Spleen (tissue), 11 donors: Measurements from ENCODE around the gene VKORC1L1. TPM values are rescaled to one million over a fixed set of nuclear protein-coding genes. Genes with fewer than 3 reads are reported as not detected.
A peak's percentile ranks its signal among the peaks of the same experiment; 100 is the strongest.
"Not testable (repeated sequence)": the region's sequence is repeated elsewhere in the genome, so short reads cannot be mapped to it uniquely, and the experiment has no call there.

Experiments used
- DNase-seq: peaks from one replicate; pipeline ENCODE4 v3.0.0-alpha.2; 2020
- H3K27ac ChIP-seq, 8 donors: fragments of 200-600 bp; sonication (generic) in 7 of 8; 1 replicate in 4 of 8; 2 replicates in 4 of 8; pipeline versions ENCODE4 v1.5.0 to v1.8.0; 2016 to 2021; ENCODE audit warnings: inconsistent platforms in 4 of 8, mild to moderate bottlenecking in 4 of 8, moderate library complexity in 1 of 8
- H3K27me3 ChIP-seq, 7 donors: fragments of 200-600 bp; sonication (generic) in 6 of 7; replicated peaks in 1 of 7; 1 replicate in 4 of 7; 2 replicates in 3 of 7; pipeline versions ENCODE4 v1.5.0 to v1.8.0; 2016 to 2021; ENCODE audit warnings: inconsistent platforms in 3 of 7, mild to moderate bottlenecking in 1 of 7
- H3K36me3 ChIP-seq, 6 donors: fragments of 200-600 bp; sonication (generic) in 5 of 6; 1 replicate in 4 of 6; 2 replicates in 2 of 6; pipeline versions ENCODE4 v1.5.0 to v1.8.0; 2016 to 2021; ENCODE audit warnings: inconsistent platforms in 2 of 6
- H3K4me1 ChIP-seq, 6 donors: fragments of 200-600 bp; sonication (generic) in 5 of 6; 1 replicate in 3 of 6; 2 replicates in 3 of 6; pipeline versions ENCODE4 v1.5.0 to v1.8.0; 2016 to 2021; ENCODE audit warnings: inconsistent platforms in 3 of 6
- H3K4me3 ChIP-seq, 8 donors: fragments of 200-600 bp; sonication (generic) in 7 of 8; 1 replicate in 4 of 8; 2 replicates in 4 of 8; pipeline versions ENCODE4 v1.5.0 to v1.8.0; 2016 to 2021; ENCODE audit warnings: inconsistent platforms in 4 of 8, mild to moderate bottlenecking in 4 of 8, moderate library complexity in 2 of 8
- H3K9me3 ChIP-seq, 8 donors: fragments of 200-600 bp; sonication (generic) in 7 of 8; 1 replicate in 4 of 8; 2 replicates in 4 of 8; pipeline versions ENCODE4 v1.5.0 to v1.8.0; 2016 to 2021; ENCODE audit warnings: inconsistent platforms in 4 of 8
- POLR2A ChIP-seq, 3 donors: fragments of 450-650 bp; IDR thresholded peaks; one replicate each; pipeline ENCODE4 v1.5.1; 2017; ENCODE audit warnings: antibody characterized with exemption in 3 of 3, mild to moderate bottlenecking in 1 of 3
- POLR2AphosphoS5 ChIP-seq, 3 donors: sonication (generic); formaldehyde crosslinking; IDR thresholded peaks; one replicate each; pipeline ENCODE4 v1.5.1; 2017; ENCODE audit warnings: antibody characterized with exemption in 3 of 3
- WGBS, 5 donors: extraction: QIAGEN DNeasy Blood & Tissue Kit in 3 of 5; methylation state at CpG; one replicate each; pipeline versions ENCODE4 v1.1.5 to v1.1.7; 2013 to 2018; 5-methylcytosine and 5-hydroxymethylcytosine counted together
- intact Hi-C: fragments of 100-400 bp; cut with DNase I; formaldehyde crosslinking; loops from one replicate; pipeline ENCODE4 v1.15.0; 2023; ENCODE audit warnings: low total_unique reads
- polyA plus RNA-seq, 3 donors: library from polyadenylated mRNA; stranded (reverse); fragments of 200-250 nt; gene quantifications; one replicate each; pipeline ENCODE4 v1.2.1, GENCODE V29; 2013
- total RNA-seq, 7 donors: library from RNA; depleted of rRNA in 3 of 7; stranded (reverse); fragments of >200 nt in 3 of 7; fragmentation: NEBNext Ultra II Directional in 4 of 7; extraction: Animal tissue kit (Norgen Biotek cat#: 25700) in 4 of 7; gene quantifications; one replicate each; pipeline versions ENCODE4 v1.1.0 to v1.2.1, GENCODE V29; 2016 to 2021
- TF ChIP-seq, protein P1 (sequence below), 11 experiments: fragments of 200-600 bp in 7 of 11; fragments of 450-650 bp in 4 of 11; sonication (generic) in 4 of 11; IDR thresholded peaks in 8 of 11; conservative IDR thresholded peaks in 3 of 11; 1 replicate in 7 of 11; 2 replicates in 4 of 11; pipeline versions ENCODE4 v1.4.0 to v1.8.0; 2016 to 2021; ENCODE audit warnings: antibody characterized with exemption in 11 of 11, inconsistent platforms in 4 of 11, mild to moderate bottlenecking in 1 of 11
- donor health status: healthy with polysubstance abuse.
- donor health status: DM: no; HTN: no; CAD: no; lungs with moderate emphysema.
- donor health status: DM: no; HTN: no; CAD: no.
- donor health status: Bipolar disorder and iron deficiency.
- donor health status: healthy.
- donor health status: DM: no; HTN: no; CAD: no.
- donor health status: DM: yes; HTN: yes; CAD: no.

VKORC1L1 gene
- total and polyA plus RNA-seq, 10 donors, result 2.6 to 13.3 (median 10.3) TPM

DNA sequence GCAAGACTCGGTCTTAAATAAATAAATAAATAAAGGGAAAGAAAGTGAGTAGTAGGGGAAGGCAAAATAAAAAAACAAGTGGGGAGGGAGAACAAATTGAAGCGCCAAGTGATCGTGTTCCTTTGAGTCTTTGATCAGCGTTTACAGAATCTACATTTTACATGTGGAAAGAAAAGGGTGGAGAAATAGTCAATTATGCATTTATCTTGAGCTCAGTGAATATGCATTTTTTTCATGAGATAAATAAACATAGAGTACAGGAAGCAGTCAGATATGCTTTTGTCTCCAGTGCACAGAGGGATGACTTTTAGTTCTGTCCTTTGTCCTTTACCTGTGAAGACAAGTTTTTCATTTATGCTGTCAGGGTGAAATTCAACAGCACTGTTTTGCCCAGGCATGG is 115.2 kb downstream of the VKORC1L1 start:
- Histone ChIP-seq H3K27me3 (no peaks in the 10 kb centered on the region), H3K9me3 (no peaks in the 10 kb centered on the region), H3K4me1 (peaks cover 0 to 10% (median 0%) of the 10 kb centered on the region in 6 donors), H3K36me3 (no peaks in the 10 kb centered on the region), H3K27ac (no peak overlapping the region), H3K4me3 (no peak overlapping the region)
- no peak for TF ChIP-seq POLR2A (IDR thresholded peaks at IDR 0.05)
- no peak for DNase-seq
- intact Hi-C loops, result no loop called here
- 84 to 94% (median 93%) methylated on average over 4 of the region's 4 CpGs for WGBS, 5 donors

DNA sequence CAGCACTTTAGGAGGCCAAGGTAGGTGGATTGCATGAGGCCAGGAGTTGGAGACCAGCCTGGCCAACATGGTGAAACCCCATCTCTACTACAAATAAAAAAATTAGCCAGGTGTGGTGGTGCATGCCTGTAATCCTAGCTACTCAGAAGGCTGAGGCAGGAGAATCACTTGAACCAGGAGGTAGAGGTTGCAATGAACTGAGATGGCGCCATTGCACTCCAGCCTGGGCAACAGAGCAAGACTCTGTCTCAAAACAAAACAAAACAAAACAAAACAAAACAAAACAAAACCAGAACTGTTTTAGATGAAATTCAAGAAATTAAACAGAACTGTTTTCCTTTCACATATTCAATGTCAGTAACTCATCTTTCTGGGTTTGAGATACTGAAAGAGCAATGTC is 115.6 kb downstream of the VKORC1L1 start:
- intact Hi-C loops, H3K27me3 ChIP-seq, DNase-seq, H3K4me3 ChIP-seq, H3K27ac ChIP-seq, H3K4me1 ChIP-seq, H3K9me3 ChIP-seq, H3K36me3 ChIP-seq: not testable (repeated sequence)
- 85 to 100% (median 88%) methylated on average over 1 of the region's 1 CpG for WGBS, 5 donors

DNA sequence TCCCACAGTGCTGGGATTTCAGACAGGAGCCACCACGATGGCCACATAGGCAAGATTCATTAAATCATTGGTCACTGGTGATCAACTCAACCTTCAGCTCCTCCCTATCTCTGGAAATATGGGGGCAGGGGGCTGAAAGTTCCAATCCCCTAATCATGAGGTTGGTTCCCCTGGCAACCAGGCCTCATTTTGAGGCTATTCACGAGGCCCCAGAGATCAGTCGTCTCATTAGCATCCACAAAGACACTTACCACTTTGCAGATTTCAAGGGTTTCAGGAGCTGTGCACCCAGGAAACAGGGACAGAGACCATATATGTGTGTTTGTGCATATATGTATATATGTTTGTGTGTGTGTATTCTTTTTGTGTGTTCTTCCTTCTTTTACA is 116.8 kb downstream of the VKORC1L1 start:
- no peaks in the 10 kb centered on the region for H3K36me3 ChIP-seq
- H3K4me1 ChIP-seq, result peaks cover 0 to 10% (median 0%) of the 10 kb centered on the region in 6 donors
- intact Hi-C loops, result no loop called here
- no peak for DNase-seq
- no peaks in the 10 kb centered on the region for H3K9me3 ChIP-seq
- H3K4me3 ChIP-seq, result no peak overlapping the region
- H3K27me3 ChIP-seq, result no peaks in the 10 kb centered on the region
- H3K27ac ChIP-seq, result no peak overlapping the region
- 73 to 89% (median 85%) methylated on average over 3 of the region's 3 CpGs for WGBS, 5 donors
- TF ChIP-seq POLR2A (IDR thresholded peaks at IDR 0.05), result no peak
- TF ChIP-seq, protein P1, sequence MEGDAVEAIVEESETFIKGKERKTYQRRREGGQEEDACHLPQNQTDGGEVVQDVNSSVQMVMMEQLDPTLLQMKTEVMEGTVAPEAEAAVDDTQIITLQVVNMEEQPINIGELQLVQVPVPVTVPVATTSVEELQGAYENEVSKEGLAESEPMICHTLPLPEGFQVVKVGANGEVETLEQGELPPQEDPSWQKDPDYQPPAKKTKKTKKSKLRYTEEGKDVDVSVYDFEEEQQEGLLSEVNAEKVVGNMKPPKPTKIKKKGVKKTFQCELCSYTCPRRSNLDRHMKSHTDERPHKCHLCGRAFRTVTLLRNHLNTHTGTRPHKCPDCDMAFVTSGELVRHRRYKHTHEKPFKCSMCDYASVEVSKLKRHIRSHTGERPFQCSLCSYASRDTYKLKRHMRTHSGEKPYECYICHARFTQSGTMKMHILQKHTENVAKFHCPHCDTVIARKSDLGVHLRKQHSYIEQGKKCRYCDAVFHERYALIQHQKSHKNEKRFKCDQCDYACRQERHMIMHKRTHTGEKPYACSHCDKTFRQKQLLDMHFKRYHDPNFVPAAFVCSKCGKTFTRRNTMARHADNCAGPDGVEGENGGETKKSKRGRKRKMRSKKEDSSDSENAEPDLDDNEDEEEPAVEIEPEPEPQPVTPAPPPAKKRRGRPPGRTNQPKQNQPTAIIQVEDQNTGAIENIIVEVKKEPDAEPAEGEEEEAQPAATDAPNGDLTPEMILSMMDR (IDR thresholded peaks at IDR 0.05 in 8 of 11, conservative IDR thresholded peaks at IDR 0.05 in 3 of 11), result no peak
- TF ChIP-seq POLR2AphosphoS5 (IDR thresholded peaks at IDR 0.05), result no peak

DNA sequence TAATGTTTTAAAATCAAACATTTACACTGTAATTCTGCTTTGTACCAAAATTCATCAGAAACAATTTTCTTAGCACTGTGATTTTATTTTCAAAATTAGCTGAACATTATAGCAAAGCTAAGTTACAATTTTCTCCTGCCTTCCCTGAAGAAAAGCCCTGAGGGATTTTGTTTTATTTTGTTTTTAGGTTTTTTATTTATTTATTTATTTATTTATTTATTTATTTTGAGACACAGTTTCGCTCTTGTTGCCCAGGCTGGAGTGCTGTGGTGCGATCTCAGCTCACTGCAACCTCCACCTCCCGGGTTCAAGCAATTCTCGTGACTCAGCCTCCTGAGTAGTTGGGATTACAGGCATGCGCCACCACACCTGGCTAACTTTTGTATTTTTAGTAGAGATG is 119.0 kb downstream of the VKORC1L1 start:
- H3K27ac ChIP-seq, result peak overlapping the region in 6 of 8 donors; percentile 20 to 66 (median 52)
- H3K9me3 ChIP-seq, intact Hi-C loops, H3K27me3 ChIP-seq, H3K4me1 ChIP-seq, H3K4me3 ChIP-seq, DNase-seq, H3K36me3 ChIP-seq: not testable (repeated sequence)
- WGBS, 5 donors, result 94 to 98% (median 97%) methylated on average over 5 of the region's 5 CpGs

DNA sequence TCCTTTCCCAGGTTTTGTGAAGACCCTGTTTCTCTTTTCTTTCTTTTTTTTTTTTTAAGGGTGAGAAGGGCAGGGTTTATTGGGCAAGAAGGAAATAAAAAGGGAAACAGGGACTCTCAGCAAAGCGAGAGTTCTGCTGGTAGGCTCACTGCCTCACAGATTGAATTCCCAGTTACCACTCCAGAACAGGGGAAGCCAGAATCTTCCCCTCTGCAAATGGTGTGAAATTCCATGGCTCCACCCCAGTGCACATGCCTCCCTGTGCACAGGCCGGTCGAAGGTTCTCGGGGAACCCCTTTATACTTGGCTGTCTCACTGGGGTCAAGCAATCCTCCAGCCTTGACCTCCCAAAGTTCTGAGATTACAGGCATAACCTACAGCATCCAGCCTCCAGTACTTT is 119.7 kb downstream of the VKORC1L1 start:
- no peaks in the 10 kb centered on the region for H3K9me3 ChIP-seq
- H3K4me1 ChIP-seq, result peaks cover 0 to 10% (median 0%) of the 10 kb centered on the region in 6 donors
- no peak for DNase-seq
- no peaks in the 10 kb centered on the region for H3K36me3 ChIP-seq
- WGBS, 5 donors, result 68 to 83% (median 79%) methylated on average over 4 of the region's 4 CpGs
- TF ChIP-seq POLR2A (IDR thresholded peaks at IDR 0.05) (no peak), POLR2AphosphoS5 (IDR thresholded peaks at IDR 0.05) (no peak)
- TF ChIP-seq, protein P1 (IDR thresholded peaks at IDR 0.05 in 8 of 11, conservative IDR thresholded peaks at IDR 0.05 in 3 of 11), result no peak
- H3K27me3 ChIP-seq, result no peaks in the 10 kb centered on the region
- intact Hi-C loops, result no loop called here
- H3K27ac ChIP-seq, result no peak overlapping the region
- H3K4me3 ChIP-seq, result no peak overlapping the region

DNA sequence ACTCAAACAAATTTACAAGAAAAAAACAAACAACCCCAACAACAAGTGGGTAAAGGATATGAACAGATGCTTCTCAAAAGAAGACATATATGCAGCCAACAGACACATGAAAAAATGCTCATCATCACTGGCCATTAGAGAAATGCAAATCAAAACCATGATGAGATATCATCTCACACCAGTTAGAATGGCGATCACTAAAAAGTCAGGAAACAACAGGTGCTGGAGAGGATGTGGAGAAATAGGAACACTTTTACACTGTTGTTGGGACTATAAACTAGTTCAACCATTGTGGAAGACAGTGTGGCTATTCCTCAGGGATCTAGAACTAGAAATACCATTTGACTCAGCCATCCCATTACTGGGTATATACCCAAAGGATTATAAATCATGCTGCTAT is 122.1 kb downstream of the VKORC1L1 start:
- H3K4me1 ChIP-seq, H3K27me3 ChIP-seq, H3K27ac ChIP-seq, H3K9me3 ChIP-seq, intact Hi-C loops, DNase-seq, H3K4me3 ChIP-seq, H3K36me3 ChIP-seq: not testable (repeated sequence)
- WGBS, 5 donors, result 0 to 84% (median 63%) methylated on average over 1 of the region's 1 CpG

DNA sequence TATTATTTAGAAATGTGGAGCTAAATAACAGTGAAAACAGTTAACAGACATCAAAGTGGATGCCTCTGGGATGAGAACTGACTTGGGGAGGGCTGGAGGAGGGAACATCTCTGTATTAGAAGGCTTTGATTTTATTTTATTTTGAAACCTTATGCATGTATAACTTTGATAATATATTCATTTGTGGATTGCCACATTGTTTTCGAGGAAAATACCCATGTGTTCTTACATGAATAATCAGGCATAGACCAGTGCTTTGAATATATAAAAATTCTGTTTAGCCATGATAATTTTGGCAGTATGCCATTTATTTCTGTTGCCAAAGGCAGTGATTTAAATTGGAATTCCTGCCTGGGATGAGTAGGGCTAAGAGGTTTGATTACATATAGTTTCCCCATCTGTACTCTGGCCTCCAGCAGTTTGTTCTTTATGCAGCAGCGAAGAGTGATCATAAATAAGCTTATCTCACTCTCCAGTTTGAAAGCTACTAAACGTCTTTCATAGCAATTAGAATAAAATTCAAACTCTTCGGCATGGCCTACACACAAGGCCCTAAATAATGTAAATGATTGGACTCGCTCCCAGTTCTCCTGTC is 128.0 kb downstream of the VKORC1L1 start:
- H3K4me3 ChIP-seq, DNase-seq, intact Hi-C loops, H3K9me3 ChIP-seq, H3K4me1 ChIP-seq, H3K27ac ChIP-seq, H3K36me3 ChIP-seq, H3K27me3 ChIP-seq: not testable (repeated sequence)
- 76 to 94% (median 85%) methylated on average over 1 of the region's 5 CpGs for WGBS, 5 donors

DNA sequence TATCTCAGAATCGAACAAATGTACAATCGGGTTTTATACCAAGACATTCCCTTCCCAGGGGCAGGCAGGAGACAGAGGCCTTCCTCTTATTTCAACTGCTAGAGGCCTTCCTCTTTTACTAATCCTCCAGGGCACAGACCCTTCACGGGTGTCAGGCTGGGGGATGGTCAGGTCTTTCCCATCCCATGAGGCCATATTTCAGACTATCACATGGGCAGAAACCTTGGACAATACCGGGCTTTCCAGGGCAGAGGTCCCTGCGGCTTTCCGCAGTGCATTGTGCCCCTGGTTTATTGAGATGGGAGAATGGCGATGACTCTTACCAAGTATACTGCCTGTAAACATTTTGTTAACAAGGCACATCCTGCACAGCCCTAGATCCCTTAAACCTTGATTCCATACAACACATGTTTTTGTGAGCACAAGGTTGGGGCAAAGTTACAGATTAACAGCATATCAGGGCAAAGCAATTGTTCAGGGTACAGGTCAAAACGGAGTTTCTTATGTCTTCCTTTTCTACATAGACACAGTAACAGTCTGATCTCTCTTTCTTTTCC is 132.3 kb downstream of the VKORC1L1 start:
- H3K4me3 ChIP-seq, H3K9me3 ChIP-seq, H3K36me3 ChIP-seq, DNase-seq, H3K27ac ChIP-seq, H3K4me1 ChIP-seq, intact Hi-C loops, H3K27me3 ChIP-seq: not testable (repeated sequence)
- WGBS, 5 donors, result 76 to 81% (median 78%) methylated on average over 8 of the region's 8 CpGs
